ENCODE results near the gene RNF215.

RNF215 gene

GRCh38 chr22:30397656-30398635 is 10.7 kb upstream of the RNF215 start:
- in situ Hi-C loops (cut with MboI; ENCODE audit: low sequenced_read_pairs), result loop anchor here (25.0 kb wide), 1 partner anchor 286 kb away; no protein-coding TSS in a partner anchor

- in situ Hi-C loops (cut with MboI; ENCODE audit: low sequenced_read_pairs), result loop anchor here (25.0 kb wide), 1 partner anchor 285 kb away; no protein-coding TSS in a partner anchor
Observed at GRCh38 chr22:30396871-30397655, 9.9 kb upstream of the RNF215 start, which contains the start of gene SEC14L2. SEC14L2 (plus strand) TSS chr22:30397018; CDS start chr22:30397117, 99 bp downstream.

- in situ Hi-C loops (cut with MboI; ENCODE audit: low sequenced_read_pairs), result loop anchor here (25.0 kb wide), 1 partner anchor 282 kb away; no protein-coding TSS in a partner anchor
Observed at GRCh38 chr22:30393885-30394284, 6.7 kb upstream of the RNF215 start.

- in situ Hi-C loops (cut with MboI; ENCODE audit: low sequenced_read_pairs), result loop anchor here (25.0 kb wide), 1 partner anchor 281 kb away; no protein-coding TSS in a partner anchor
Observed at GRCh38 chr22:30393322-30393680, 6.1 kb upstream of the RNF215 start.

- in situ Hi-C loops (cut with MboI; ENCODE audit: low sequenced_read_pairs), result loop anchor here (25.0 kb wide), 1 partner anchor 280 kb away; no protein-coding TSS in a partner anchor
Observed at GRCh38 chr22:30392661-30393321, 5.6 kb upstream of the RNF215 start.

GRCh38 chr22:30390974-30391691 is 3.9 kb upstream of the RNF215 start:
- in situ Hi-C loops (cut with MboI; ENCODE audit: low sequenced_read_pairs), result loop anchor here (25.0 kb wide), 1 partner anchor 279 kb away; no protein-coding TSS in a partner anchor

- in situ Hi-C loops (cut with MboI; ENCODE audit: low sequenced_read_pairs), result loop anchor here (25.0 kb wide), 1 partner anchor 274 kb away; no protein-coding TSS in a partner anchor
Observed at GRCh38 chr22:30386608-30386959, 627 bp downstream of the RNF215 start.

- in situ Hi-C loops (cut with MboI; ENCODE audit: low sequenced_read_pairs), result loop anchor here (25.0 kb wide), 1 partner anchor 274 kb away; no protein-coding TSS in a partner anchor
Observed at GRCh38 chr22:30385942-30386341, 1.3 kb downstream of the RNF215 start.

GRCh38 chr22:30383061-30383460 is 4.2 kb downstream of the RNF215 start:
- in situ Hi-C loops (cut with MboI; ENCODE audit: low sequenced_read_pairs), result loop anchor here (25.0 kb wide), 1 partner anchor 271 kb away; no protein-coding TSS in a partner anchor

- in situ Hi-C loops (cut with MboI; ENCODE audit: low sequenced_read_pairs), result loop anchor here (25.0 kb wide), 1 partner anchor 270 kb away; no protein-coding TSS in a partner anchor
Observed at GRCh38 chr22:30382340-30382739, 4.9 kb downstream of the RNF215 start.

GRCh38 chr22:30381264-30381663 is 5.9 kb downstream of the RNF215 start:
- in situ Hi-C loops (cut with MboI; ENCODE audit: low sequenced_read_pairs), result loop anchor here (25.0 kb wide), 1 partner anchor 269 kb away; no protein-coding TSS in a partner anchor

GRCh38 chr22:30380011-30380410 is 7.2 kb downstream of the RNF215 start:
- in situ Hi-C loops (cut with MboI; ENCODE audit: low sequenced_read_pairs), result loop anchor here (25.0 kb wide), 1 partner anchor 268 kb away; no protein-coding TSS in a partner anchor

GRCh38 chr22:30375312-30375849 is 11.8 kb downstream of the RNF215 start:
- in situ Hi-C loops (cut with MboI; ENCODE audit: low sequenced_read_pairs), result loop anchor here (25.0 kb wide), 1 partner anchor 263 kb away; no protein-coding TSS in a partner anchor

- in situ Hi-C loops (cut with MboI; ENCODE audit: low sequenced_read_pairs), result no loop called here
Observed at GRCh38 chr22:30373331-30374325, 13.6 kb downstream of the RNF215 start.

GRCh38 chr22:30372915-30373314 is 14.3 kb downstream of the RNF215 start:
- in situ Hi-C loops (cut with MboI; ENCODE audit: low sequenced_read_pairs), result no loop called here

GRCh38 chr22:30371981-30372380 is 15.2 kb downstream of the RNF215 start:
- in situ Hi-C loops (cut with MboI; ENCODE audit: low sequenced_read_pairs), result no loop called here

- in situ Hi-C loops (cut with MboI; ENCODE audit: low sequenced_read_pairs), result no loop called here
Observed at GRCh38 chr22:30371321-30371720, 15.9 kb downstream of the RNF215 start.

GRCh38 chr22:30370641-30371230 is 16.5 kb downstream of the RNF215 start:
- in situ Hi-C loops (cut with MboI; ENCODE audit: low sequenced_read_pairs), result no loop called here
